ENCODE data around the gene MUC6.

DNA sequence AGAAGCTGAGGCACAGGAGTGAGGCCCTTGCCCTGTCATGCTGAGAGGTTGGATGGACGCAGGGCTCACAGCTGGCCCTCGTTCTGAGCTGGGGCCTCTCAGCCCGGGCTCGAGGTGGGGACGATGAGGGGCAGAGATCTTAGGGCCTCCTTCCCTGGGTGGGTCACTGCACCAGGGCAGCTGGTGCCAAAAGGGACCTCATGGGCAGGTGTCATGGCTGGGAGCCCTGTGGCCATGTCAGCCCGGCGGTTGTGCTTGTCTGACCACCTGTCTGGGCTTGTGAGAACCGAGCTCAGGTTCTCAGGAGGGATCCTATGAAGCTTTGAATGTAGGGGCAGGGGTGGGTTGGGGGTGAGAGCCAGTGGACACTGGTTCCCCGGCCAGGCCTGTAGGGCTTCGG lies 1.8 kb upstream of the MUC6 start:
- TF ChIP-seq, protein P1, sequence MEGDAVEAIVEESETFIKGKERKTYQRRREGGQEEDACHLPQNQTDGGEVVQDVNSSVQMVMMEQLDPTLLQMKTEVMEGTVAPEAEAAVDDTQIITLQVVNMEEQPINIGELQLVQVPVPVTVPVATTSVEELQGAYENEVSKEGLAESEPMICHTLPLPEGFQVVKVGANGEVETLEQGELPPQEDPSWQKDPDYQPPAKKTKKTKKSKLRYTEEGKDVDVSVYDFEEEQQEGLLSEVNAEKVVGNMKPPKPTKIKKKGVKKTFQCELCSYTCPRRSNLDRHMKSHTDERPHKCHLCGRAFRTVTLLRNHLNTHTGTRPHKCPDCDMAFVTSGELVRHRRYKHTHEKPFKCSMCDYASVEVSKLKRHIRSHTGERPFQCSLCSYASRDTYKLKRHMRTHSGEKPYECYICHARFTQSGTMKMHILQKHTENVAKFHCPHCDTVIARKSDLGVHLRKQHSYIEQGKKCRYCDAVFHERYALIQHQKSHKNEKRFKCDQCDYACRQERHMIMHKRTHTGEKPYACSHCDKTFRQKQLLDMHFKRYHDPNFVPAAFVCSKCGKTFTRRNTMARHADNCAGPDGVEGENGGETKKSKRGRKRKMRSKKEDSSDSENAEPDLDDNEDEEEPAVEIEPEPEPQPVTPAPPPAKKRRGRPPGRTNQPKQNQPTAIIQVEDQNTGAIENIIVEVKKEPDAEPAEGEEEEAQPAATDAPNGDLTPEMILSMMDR (IDR thresholded peaks at IDR 0.05; ENCODE audit: extremely low read depth in 1 of 2, insufficient read depth in 1 of 2, low read depth in 1 of 2, low read length in 2 of 2): no peak
- TF ChIP-seq MYC (IDR thresholded peaks at IDR 0.05; ENCODE audit: low read depth, low read length): no peak
